M059J (cell line): ENCODE results near the gene NDUFS5. TPM values are rescaled to one million over a fixed set of nuclear protein-coding genes. Genes with fewer than 3 reads are reported as not detected.
"Not testable (repeated sequence)": the region's sequence is repeated elsewhere in the genome, so short reads cannot be mapped to it uniquely, and the experiment has no call there.

Source experiments
- DNase-seq: peaks from one replicate; pipeline ENCODE4 v3.0.0-alpha.2; 2012; ENCODE audit warnings: low read depth
- total RNA-seq: library from RNA; depleted of rRNA; stranded (reverse); fragments of >200 nt; shearing (Covaris generic); gene quantifications from 2 replicates; pipeline ENCODE4 v1.2.3, GENCODE V29; 2014; rRNA removed

Gene NDUFS5
- total RNA-seq, 1 experiment from 2014 or later: 472 TPM

DNA sequence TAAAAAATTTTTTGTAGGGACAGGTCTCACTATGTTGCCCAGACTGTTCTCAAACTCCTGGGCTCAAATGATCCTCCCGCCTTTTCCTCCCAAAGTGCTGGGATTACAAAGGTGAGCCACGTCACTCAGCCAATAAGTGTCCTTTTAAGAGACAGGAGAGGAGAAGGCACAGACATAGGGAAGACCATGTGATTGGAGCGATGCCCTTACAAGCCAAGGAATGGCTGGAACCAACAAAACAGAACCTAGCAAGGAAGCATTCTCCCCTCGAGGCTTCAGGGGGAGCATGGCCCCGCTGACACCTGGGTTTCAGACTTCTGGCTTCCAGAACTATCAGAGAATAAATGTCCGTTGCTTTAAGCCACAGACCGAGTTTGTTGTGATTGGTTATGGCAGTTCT, 37.0 kb downstream of the NDUFS5 start:
- no peak for DNase-seq

DNA sequence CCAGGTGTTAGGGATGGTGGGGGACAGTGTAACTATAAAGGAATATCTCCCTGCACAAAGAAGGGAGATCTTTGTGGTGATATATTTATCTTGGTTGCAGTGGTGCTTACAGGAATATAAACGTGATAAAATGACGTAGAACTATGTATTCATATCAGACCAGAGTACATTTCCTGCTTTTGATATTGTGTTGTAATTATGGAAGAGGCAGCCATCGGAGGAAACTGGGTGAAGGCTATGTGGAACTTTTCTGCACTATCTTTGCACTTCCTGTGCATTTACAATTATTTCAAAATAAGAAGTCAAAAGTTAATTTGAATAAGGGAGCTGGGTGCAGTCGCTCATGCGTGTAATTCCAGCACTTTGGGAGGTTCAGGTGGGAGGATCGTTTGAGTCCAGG, 37.6 kb downstream of the NDUFS5 start:
- DNase-seq: no peak

DNA sequence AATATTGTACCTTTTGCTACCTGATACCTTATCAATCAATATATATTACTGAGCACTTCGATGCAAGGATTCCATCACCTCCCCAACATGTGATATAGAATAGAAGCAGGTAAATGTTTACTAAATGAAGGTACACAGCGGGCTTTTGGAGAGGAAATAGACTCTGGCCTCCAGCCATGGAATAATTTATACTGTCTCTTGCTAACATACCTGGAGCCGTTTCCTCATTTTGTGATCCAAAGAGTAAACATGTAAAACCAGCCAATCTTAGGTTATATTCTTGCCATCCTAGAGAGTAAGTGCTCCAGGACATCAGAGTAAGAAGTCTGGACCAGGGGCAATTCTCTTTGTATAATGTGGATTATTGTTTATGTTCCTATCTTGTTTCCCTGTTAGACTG, 39.4 kb downstream of the NDUFS5 start:
- DNase-seq: no peak

DNA sequence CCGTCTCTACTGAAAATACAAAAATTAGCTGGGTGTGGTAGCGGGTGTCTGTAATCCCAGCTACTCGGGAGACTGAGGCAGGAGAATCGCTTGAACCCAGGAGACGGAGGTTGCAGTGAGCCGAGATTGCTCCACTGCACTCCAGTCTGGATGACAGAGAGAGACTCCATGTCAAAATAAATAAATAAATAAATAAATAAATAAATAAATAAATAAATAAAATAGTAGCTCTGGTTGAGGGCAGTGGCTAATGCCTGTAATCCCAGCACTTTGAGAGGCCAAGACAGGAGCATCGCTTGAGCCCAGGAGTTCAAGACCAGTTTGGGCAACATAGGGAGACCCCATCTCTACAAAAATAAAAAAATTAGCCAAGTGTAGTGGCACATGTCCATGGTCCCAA, 42.1 kb downstream of the NDUFS5 start:
- DNase-seq: not testable (repeated sequence)

DNA sequence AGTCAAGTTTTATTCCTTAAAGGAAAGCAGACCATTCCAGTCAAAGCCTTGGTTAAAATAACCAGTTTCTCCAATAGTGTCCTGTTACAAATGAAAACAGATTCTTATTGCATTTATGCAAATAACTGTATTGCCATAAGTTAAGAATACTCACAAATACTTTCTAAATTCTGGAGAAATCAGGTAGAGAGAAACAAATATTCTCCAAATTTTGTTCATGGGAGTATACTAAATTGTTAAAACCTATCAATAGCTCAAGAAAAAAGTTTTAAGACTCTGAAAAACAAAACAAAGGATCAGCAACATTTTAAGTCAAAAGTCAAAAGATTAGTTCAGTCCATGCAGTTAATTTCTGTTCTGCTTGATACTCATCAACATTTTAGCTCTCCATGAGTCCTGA, 45.4 kb downstream of the NDUFS5 start:
- DNase-seq: not testable (repeated sequence)

DNA sequence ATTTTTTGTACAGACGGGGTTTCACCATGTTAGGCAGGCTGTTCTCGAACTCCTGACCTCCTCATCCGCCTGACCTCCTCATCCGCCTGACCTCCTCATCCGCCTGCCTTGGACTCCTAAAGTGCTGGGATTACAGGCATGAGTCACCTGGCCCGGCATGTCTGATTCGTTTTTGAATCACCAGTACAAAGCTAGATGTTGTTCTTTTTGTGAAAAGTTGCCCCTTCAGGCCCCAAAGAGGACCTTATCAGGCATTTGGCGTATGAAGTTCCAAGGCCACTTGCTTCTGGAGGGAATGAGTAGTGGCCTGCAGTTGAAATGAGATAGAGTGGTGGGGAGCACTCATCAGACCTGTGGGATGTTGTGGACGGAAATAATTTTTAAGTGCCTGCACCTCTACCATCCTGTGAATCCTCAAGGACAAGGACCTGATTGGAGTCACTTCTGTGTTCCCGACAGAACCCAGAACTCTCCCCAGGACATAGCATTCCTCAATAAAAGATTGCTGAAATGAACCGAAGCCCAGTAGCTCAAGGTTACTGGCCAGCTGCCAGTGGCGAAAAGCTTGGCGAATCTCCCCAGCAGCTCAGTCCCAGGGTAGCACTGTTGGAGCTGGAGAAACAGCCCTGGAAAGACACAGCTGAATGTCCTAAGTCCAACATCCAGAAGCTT, 50.1 kb downstream of the NDUFS5 start:
- DNase-seq: peak; percentile 67

DNA sequence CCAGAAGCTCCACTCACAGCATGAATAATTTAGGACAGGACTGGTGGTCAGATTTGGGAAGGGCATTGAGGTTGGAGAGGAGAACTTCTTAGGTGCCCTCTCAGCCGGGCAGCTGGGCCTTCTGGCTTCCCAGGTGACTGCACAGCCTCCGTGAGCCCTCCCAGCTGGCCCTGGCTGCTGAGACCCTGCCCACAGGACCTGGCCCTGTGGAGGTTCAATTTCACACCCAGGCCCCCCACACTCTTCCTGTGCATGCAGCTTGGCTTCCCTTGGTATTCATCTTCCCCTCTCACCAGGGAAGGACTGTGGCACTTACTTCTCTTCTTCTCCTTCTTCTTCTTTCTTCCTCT, 50.6 kb downstream of the NDUFS5 start:
- DNase-seq: no peak

DNA sequence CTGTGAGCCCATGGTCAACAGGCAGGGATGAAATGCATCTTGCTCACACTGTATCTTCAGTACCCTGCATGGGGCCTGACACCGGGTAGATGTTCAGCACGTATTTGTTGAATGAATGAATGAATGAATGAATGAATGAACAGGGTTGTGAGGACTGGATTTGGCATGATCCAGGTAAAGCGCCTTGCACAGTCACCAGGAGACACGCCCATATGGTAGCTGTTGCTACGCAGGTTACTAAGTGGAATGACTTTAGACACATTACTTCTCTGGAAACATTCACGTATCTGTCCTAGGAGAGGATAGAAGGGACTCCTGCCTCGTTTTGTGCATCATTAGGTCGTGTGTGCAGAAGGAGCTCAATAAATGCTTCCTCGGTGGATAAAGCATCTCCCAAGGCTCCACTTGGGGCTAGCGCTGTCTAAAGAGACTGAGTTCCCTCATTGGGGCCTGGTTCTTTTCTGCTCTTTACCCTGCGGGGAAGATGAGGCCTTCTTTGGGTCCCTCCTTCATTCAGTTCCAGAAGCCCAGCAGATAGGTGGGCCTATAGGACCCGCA, 54.2 kb downstream of the NDUFS5 start:
- DNase-seq: no peak

DNA sequence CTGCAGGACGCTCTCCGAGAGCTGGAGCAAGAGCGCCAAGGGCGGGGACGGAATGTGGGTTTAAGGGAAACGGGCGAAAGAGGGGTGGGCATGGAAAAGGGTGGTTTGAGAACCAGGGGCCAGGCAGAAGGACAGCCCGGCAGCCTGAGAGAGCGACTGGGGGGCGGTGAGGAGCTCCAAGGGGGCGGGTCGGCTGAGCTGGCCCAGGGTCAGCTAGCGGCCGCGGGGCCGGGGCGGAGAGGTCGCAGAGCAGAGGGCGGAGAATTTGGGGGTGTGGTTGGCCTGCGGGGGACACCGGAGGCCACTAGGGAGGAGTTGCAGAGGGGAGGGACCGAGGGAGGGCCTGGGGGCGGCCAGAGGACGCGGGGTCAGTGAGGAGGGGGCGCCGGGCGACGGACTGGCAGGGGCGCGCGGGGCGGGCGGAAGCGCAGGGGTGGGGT, 54.7 kb downstream of the NDUFS5 start:
- no peak for DNase-seq

DNA sequence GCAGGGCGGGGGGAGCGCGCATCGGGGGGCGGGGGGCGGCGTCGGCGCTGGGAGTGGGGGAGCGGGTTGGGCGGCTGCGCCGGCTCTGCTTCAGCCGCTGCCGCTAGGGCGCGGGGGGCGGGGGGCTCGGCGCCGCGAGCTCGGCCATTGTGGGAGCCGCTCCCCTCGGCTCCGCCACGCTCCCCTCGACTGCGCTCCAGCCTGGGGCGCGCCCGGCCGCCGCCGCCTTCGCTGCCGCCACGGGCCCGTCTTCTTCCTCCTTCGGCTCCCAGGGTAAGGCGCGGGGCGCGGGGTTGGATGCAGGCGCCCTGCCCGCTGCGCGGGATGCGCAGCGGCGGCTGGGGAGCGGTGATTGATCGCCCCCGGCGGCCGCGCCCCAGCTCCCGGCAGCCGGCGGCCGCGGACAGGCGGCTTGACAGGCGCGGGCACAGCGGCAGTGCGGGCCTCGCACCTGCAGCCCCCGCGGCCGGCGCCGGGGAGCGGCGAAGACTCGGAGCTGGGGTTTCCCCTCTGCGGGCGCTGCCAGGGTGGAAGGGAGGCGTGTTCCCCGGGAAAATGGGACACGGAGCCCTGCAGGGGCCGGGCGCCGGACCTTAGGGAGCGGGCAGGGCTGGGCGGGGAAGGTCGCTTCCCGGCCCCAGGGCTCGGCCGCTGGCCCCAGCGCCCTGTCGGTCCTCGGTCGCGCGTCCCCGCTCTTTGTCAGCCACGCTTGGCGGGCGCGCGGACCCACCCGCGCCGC, 55.3 kb downstream of the NDUFS5 start:
- DNase-seq: peak; percentile 20

DNA sequence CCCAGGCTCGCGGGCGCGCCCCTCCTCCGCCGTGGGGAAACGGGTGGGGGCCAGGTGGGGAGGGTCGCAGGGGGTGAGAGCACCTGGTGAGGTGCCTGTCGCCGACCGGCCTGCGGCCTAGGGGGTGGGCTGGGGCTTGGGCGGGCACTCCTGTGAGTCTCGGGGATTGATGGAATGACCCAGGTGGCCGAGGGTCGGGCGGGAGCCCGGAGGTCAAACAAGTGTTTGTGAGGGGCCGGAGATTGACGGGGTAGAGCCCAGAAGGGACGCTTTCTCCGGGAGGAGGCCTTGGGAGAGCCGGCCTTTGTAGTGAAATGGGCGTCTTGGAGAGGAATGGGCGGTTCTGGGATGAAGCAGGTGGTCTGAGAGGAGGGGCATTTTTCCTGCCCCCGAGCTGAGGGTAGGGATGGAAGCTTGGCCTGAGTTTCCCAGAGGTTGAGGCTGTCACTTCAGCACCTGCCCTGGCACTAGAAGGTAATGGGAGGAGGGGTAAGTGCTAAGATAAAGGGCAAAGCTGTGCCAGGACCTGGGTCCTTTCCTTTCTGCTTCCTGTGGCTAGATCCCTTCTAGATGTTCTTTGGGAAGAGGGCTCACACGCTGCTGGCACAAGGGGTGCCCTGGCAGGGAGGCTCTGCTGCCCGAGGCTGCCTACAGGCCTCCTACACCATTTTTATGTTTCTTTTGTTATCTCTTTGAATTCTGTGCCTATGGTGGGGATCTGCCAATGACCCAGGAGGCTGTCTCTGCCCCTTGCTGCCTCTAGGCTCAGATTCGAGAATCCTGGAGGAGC, 56.1 kb downstream of the NDUFS5 start:
- DNase-seq: no peak

DNA sequence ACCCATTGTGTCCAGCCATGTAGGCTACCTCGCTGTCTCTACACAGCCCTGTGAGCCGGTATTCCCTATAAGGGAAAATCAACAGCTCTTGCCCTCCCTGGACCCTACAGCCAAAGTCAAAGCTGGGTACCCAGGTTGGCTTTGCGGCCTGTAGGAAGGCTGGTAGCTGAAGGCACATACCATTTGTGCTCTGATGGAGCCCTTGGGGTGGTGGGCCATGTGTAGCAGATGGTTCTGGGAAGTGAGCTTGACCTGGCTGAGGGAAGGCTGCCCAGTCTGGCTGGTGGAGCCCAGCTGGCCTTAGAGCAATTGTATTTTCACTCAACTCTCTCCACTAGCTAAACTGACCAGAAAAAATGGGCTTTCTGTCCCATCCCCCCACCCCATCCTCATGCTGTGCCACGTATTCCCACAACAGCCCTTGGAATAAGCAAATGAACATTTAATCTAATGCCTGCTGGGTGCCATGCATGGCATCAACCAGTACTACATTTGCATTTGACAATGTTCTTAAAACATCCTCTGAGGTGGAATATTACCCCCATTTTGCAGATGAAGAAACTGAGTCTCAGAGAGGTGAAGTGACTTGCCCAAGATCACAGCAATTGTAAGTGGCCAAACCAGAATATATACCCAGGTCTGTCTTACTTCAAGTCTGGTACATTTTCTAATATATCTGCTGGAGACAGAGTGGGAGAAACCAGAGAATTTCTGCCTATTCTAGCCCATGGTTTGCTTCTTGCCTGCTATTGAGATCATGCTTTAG, 56.8 kb downstream of the NDUFS5 start:
- no peak for DNase-seq

DNA sequence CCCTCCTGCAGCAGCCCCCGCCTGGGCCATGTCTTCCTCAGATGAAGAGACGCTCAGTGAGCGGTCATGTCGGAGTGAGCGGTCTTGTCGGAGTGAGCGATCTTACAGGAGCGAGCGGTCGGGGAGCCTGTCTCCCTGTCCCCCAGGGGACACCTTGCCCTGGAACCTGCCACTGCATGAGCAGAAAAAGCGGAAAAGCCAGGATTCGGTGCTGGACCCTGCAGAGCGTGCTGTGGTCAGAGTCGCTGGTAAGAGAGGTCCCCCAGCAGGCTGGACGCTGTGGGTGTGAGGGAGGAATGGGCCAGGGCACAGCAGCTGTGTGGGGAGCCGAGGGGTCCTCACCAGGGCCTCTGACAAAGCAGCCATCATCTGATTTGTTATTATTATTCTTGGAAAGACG, 58.0 kb downstream of the NDUFS5 start:
- DNase-seq: no peak

Other genes starting within 250 kb of the NDUFS5 start
- gene RRAGC, start 166.6 kb upstream of the NDUFS5 start, total RNA-seq: 18.9 and 31.7 TPM in 2 replicates
- gene MYCBP, start 153.0 kb upstream of the NDUFS5 start, total RNA-seq: 57.7 and 70.7 TPM in 2 replicates
- gene GJA9, start 144.8 kb upstream of the NDUFS5 start, total RNA-seq: not detected in 2 replicates
- gene RHBDL2, start 84.5 kb upstream of the NDUFS5 start, total RNA-seq: 4.1 and 5.7 TPM in 2 replicates
- gene AKIRIN1, start 35.1 kb upstream of the NDUFS5 start, total RNA-seq: 57.2 and 66.6 TPM in 2 replicates
- 60.0 and 113 TPM in 2 replicates for gene MACF1, start 178.3 kb downstream of the NDUFS5 start, total RNA-seq